Ascending aorta (tissue), 2 donors: ENCODE measurements around the gene NCAPG. TPM values are rescaled to one million over a fixed set of nuclear protein-coding genes. Genes with fewer than 3 reads are reported as not detected.

Experiments used
- DNase-seq, 2 donors: peaks; one replicate each; pipeline ENCODE4 v3.0.0-alpha.2; 2019; ENCODE audit warnings: low spot score in 2 of 2
- H3K27ac ChIP-seq, 2 donors: fragments of 200-600 bp; sonication (generic); one replicate each; pipeline ENCODE4 v1.5.1; 2016 to 2017; ENCODE audit warnings: mild to moderate bottlenecking in 1 of 2
- H3K27me3 ChIP-seq: fragments of 200-600 bp; sonication (generic); one replicate; pipeline ENCODE4 v1.5.1; 2017
- H3K36me3 ChIP-seq, 2 donors: fragments of 200-600 bp; sonication (generic); one replicate each; pipeline ENCODE4 v1.5.1; 2016
- H3K4me1 ChIP-seq, 2 donors: fragments of 200-600 bp; sonication (generic); one replicate each; pipeline ENCODE4 v1.5.1; 2016 to 2017; ENCODE audit warnings: mild to moderate bottlenecking in 1 of 2
- H3K4me3 ChIP-seq, 2 donors: fragments of 200-600 bp; sonication (generic); one replicate each; pipeline ENCODE4 v1.5.1; 2016 to 2017; ENCODE audit warnings: mild to moderate bottlenecking in 1 of 2
- H3K9me3 ChIP-seq, 2 donors: fragments of 200-600 bp; sonication (generic); one replicate each; pipeline ENCODE4 v1.5.1; 2016
- intact Hi-C: fragments of 100-400 bp; cut with DNase I; formaldehyde crosslinking; loops from one replicate; pipeline ENCODE4 v1.15.1; 2023
- total RNA-seq: library from RNA; depleted of rRNA; stranded (reverse); fragments of >200 nt; gene quantifications from one replicate; pipeline ENCODE4 v1.1.0, GENCODE V29; 2016
- TF ChIP-seq, protein P1 (sequence below), 3 experiments: fragments of 200-600 bp in 2 of 3; fragments of 450-650 bp in 1 of 3; sonication (generic) in 2 of 3; IDR thresholded peaks; one replicate each; pipeline ENCODE4 v1.5.1; 2016 to 2019; ENCODE audit warnings: antibody characterized with exemption in 3 of 3, mild to moderate bottlenecking in 1 of 3, moderate library complexity in 1 of 3

The NCAPG gene
- total RNA-seq, 1 donor from 2014 or later = not detected

DNA sequence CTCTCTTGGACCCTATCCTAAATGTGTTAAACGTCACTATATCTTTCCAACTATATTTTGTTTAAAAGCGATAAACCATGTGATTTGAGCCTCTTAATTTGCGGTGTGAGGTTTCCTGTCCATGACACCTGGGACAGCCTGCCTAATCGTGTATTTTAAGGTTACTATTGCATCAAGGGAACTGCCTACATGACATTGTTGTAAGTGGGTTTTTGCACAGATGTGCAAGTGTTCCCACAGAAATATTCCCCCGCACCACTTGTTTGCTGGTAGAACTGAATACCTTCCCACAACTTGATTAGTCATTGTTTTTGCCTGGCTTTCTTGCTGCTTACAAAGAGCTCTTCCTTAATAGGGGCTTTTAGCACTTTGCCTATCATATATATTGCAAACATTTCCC is 24.2 kb upstream of the NCAPG start:
- TF ChIP-seq, protein P1, sequence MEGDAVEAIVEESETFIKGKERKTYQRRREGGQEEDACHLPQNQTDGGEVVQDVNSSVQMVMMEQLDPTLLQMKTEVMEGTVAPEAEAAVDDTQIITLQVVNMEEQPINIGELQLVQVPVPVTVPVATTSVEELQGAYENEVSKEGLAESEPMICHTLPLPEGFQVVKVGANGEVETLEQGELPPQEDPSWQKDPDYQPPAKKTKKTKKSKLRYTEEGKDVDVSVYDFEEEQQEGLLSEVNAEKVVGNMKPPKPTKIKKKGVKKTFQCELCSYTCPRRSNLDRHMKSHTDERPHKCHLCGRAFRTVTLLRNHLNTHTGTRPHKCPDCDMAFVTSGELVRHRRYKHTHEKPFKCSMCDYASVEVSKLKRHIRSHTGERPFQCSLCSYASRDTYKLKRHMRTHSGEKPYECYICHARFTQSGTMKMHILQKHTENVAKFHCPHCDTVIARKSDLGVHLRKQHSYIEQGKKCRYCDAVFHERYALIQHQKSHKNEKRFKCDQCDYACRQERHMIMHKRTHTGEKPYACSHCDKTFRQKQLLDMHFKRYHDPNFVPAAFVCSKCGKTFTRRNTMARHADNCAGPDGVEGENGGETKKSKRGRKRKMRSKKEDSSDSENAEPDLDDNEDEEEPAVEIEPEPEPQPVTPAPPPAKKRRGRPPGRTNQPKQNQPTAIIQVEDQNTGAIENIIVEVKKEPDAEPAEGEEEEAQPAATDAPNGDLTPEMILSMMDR (IDR thresholded peaks at IDR 0.05) = no peak
- Histone ChIP-seq H3K27me3 (no peaks in the 10 kb centered on the region), H3K27ac (no peak overlapping the region), H3K9me3 (no peaks in the 10 kb centered on the region), H3K4me3 (no peak overlapping the region), H3K4me1 (peaks cover 0 to 3% of the 10 kb centered on the region in 2 donors), H3K36me3 (peaks cover 0 to 2% of the 10 kb centered on the region in 2 donors)
- intact Hi-C loops = no loop called here
- DNase-seq = no peak

DNA sequence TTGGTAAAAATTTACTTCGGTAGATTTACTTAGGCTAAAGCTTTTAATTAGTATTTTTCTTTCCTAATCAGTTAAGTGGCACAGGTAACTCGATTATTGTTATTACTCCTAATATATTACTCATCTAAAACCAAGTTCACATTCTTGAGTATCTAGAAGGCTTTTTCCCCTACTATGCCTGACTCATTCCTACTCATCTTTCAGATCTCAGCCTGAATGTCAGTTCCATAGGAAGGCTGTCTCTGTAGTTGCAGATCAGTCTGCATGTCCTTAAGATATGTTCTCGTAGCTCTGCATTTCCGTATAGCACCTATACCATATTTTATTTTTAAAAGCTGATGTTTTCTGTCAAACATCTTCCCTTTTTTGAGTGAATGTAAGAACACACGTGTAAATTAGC is 23.5 kb upstream of the NCAPG start:
- DNase-seq = no peak
- Histone ChIP-seq H3K27ac (no peak overlapping the region), H3K36me3 (peaks cover 0 to 4% of the 10 kb centered on the region in 2 donors), H3K4me3 (no peak overlapping the region), H3K4me1 (no peaks in the 10 kb centered on the region), H3K27me3 (no peaks in the 10 kb centered on the region), H3K9me3 (no peaks in the 10 kb centered on the region)
- TF ChIP-seq, protein P1 (IDR thresholded peaks at IDR 0.05) = no peak
- intact Hi-C loops = no loop called here

DNA sequence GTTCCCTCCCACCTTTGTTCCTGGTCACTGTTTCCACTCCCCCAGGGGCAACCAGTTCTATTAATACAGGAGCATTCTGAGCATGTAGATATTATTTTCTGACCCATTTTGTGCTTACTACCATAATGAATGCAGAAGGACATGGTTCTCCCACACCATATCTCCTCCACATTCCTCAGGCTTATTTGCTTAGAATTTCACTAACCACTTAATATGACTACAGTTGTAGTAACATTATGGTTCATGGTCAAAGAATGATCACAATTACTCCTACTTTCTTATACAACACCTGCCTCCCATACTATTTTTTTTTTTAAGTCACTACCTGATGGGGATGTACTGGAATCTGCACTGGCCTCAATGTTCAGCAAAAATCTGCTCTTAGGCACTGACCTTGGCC is 21.8 kb upstream of the NCAPG start:
- TF ChIP-seq, protein P1 (IDR thresholded peaks at IDR 0.05) = no peak
- no peaks in the 10 kb centered on the region for H3K27me3 ChIP-seq
- H3K4me3 ChIP-seq = no peak overlapping the region
- no peak overlapping the region for H3K27ac ChIP-seq
- peaks cover 0 to 4% of the 10 kb centered on the region in 2 donors for H3K36me3 ChIP-seq
- DNase-seq = no peak
- no peaks in the 10 kb centered on the region for H3K9me3 ChIP-seq
- no peaks in the 10 kb centered on the region for H3K4me1 ChIP-seq
- intact Hi-C loops = no loop called here

DNA sequence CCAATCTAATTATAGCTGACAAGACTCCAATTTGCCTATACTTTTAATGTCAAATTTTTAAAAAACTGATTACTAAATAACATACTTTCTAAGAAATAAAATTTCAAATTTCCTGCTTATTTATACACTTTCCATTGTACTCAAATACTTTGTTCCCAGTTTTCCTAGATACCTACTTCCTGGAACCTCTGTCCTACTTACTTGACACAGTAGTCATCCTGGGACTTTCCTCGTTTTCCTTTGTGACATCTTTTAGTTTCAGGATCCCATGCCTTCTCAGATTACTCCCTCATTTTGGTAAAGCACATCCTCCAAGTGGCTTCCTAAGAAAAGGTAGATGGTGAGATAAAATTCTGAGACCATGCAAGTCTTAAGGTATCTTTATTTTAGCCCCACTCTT is 16.0 kb upstream of the NCAPG start:
- H3K36me3 ChIP-seq = peaks cover 0 to 4% of the 10 kb centered on the region in 2 donors
- TF ChIP-seq, protein P1 (IDR thresholded peaks at IDR 0.05) = no peak
- H3K9me3 ChIP-seq = no peaks in the 10 kb centered on the region
- H3K4me1 ChIP-seq = no peaks in the 10 kb centered on the region
- intact Hi-C loops = no loop called here
- no peak for DNase-seq
- no peaks in the 10 kb centered on the region for H3K27me3 ChIP-seq
- no peak overlapping the region for H3K4me3 ChIP-seq
- H3K27ac ChIP-seq = no peak overlapping the region

DNA sequence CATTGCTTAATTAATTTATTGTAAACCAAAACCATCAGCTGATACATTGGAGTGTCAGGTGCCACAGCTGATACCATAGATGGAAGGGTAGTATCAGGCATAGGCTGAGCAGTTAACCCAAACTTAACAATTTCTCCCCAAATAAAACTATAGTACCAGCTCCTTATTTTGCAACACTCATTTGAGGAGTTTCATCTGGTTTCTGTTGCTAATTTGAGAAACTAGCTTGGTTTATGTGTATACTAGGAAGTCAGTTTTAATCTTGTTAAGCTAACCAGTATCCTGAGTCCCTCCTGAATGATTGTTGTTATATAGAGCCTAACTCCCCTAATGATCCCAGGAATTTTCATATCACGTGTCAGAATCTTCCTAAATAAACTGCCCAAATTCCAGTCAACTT is 13.0 kb upstream of the NCAPG start:
- no peak overlapping the region for H3K4me3 ChIP-seq
- no peak overlapping the region for H3K27ac ChIP-seq
- TF ChIP-seq, protein P1 (IDR thresholded peaks at IDR 0.05) = no peak
- intact Hi-C loops = no loop called here
- no peaks in the 10 kb centered on the region for H3K27me3 ChIP-seq
- H3K4me1 ChIP-seq = no peaks in the 10 kb centered on the region
- no peaks in the 10 kb centered on the region for H3K9me3 ChIP-seq
- DNase-seq = no peak
- H3K36me3 ChIP-seq = peaks cover 0 to 8% of the 10 kb centered on the region in 2 donors

DNA sequence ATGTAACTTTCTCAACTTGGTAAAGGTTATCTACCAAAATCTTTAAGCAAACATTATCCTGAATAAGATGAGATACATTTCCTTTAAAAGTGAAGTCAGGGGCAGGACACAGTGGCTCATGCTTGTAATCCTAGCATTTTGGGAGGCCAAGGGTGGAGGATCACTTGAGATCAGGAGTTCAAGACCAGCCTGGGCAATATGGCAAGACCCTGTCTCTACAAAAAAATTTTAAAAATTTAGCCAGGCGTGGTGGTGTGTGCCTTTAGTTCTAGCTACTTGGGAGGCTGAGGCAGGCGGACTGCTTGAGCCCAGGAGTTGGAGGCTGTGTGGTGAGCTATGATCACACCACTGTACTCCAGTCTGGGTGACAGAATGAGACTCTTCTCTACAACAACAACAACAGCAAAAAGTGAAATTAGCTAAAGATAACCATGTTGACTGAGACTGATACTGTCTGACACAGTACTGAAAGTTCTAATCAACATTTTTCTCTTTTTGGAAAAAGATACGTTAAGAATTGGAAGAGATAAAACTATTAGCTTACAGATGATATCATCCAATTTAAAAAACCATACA is 5.1 kb upstream of the NCAPG start:
- peaks cover 9 to 20% of the 10 kb centered on the region in 2 donors for H3K4me1 ChIP-seq
- no peaks in the 10 kb centered on the region for H3K9me3 ChIP-seq
- intact Hi-C loops = no loop called here
- TF ChIP-seq, protein P1 (IDR thresholded peaks at IDR 0.05) = no peak
- no peaks in the 10 kb centered on the region for H3K27me3 ChIP-seq
- no peak for DNase-seq
- no peak overlapping the region for H3K27ac ChIP-seq
- H3K4me3 ChIP-seq = no peak overlapping the region
- peaks cover 18 to 27% of the 10 kb centered on the region in 2 donors for H3K36me3 ChIP-seq
